Transverse colon (tissue), 4 donors: ENCODE measurements around the gene TRIM31. TPM values are rescaled to one million over a fixed set of nuclear protein-coding genes. Genes with fewer than 3 reads are reported as not detected.
"Not testable (repeated sequence)": the region's sequence is repeated elsewhere in the genome, so short reads cannot be mapped to it uniquely, and the experiment has no call there.

Experiments
- DNase-seq: peaks from one replicate; pipeline ENCODE4 v3.0.0-alpha.2; 2019
- H3K27ac ChIP-seq, 4 donors: fragments of 200-600 bp; sonication (generic); 2 replicates each; pipeline ENCODE4 v1.5.1; 2016 to 2018; ENCODE audit warnings: inconsistent platforms in 4 of 4
- H3K27me3 ChIP-seq: fragments of 200-600 bp; sonication (generic); 2 replicates; pipeline ENCODE4 v1.5.1; 2017; ENCODE audit warnings: inconsistent platforms
- H3K36me3 ChIP-seq, 4 donors: fragments of 200-600 bp; sonication (generic); 2 replicates each; pipeline ENCODE4 v1.5.1; 2017 to 2019; ENCODE audit warnings: inconsistent platforms in 4 of 4
- H3K4me1 ChIP-seq, 4 donors: fragments of 200-600 bp; sonication (generic); 2 replicates each; pipeline ENCODE4 v1.5.1; 2017 to 2020; ENCODE audit warnings: inconsistent platforms in 4 of 4
- H3K4me3 ChIP-seq, 4 donors: fragments of 200-600 bp; sonication (generic); 1 replicate in 1 of 4; 2 replicates in 3 of 4; pipeline versions ENCODE4 v1.5.1 to v1.6.1; 2017 to 2019; ENCODE audit warnings: inconsistent platforms in 4 of 4
- H3K9me3 ChIP-seq, 2 donors: fragments of 200-600 bp; sonication (generic); 2 replicates each; pipeline ENCODE4 v1.5.1; 2017 to 2019; ENCODE audit warnings: inconsistent platforms in 2 of 2
- EP300 ChIP-seq: sonication (generic); formaldehyde crosslinking; IDR thresholded peaks from one replicate; pipeline ENCODE4 v1.6.1; 2017; ENCODE audit warnings: antibody characterized with exemption, low read depth
- POLR2A ChIP-seq: fragments of 450-650 bp; IDR thresholded peaks from one replicate; pipeline ENCODE4 v1.6.1; 2016; ENCODE audit warnings: antibody characterized with exemption, mild to moderate bottlenecking, moderate library complexity
- POLR2AphosphoS5 ChIP-seq, 3 donors: sonication (generic); formaldehyde crosslinking; IDR thresholded peaks; one replicate each; pipeline ENCODE4 v1.6.1; 2016; ENCODE audit warnings: antibody characterized with exemption in 3 of 3
- WGBS, 2 donors: methylation state at CpG; one replicate each; pipeline ENCODE4 v1.1.5; 2018; ENCODE audit warnings: low coverage in 1 of 2; 5-methylcytosine and 5-hydroxymethylcytosine counted together
- in situ Hi-C, 4 donors: fragments of 200-750 bp; cut with MboI; loops; one replicate each; pipeline versions ENCODE4 v1.15.0 to v1.15.1; 2017; ENCODE audit warnings: low sequenced_read_pairs in 3 of 4, low pct_ligation_motif_present in 1 of 4, low pct_unique_long_range_greater_than_20kb in 1 of 4
- intact Hi-C: fragments of 100-400 bp; cut with DNase I; formaldehyde crosslinking; loops from one replicate; pipeline ENCODE4 v1.15.1; 2023; ENCODE audit warnings: low total_unique reads
- total RNA-seq, 4 donors: library from RNA; depleted of rRNA; stranded (reverse); fragments of >200 nt; gene quantifications; one replicate each; pipeline ENCODE4 v1.1.0, GENCODE V29; 2016
- TF ChIP-seq, protein P1 (sequence below), 5 experiments: fragments of 200-600 bp in 3 of 5; fragments of 450-650 bp in 2 of 5; sonication (generic) in 3 of 5; IDR thresholded peaks; 1 replicate in 2 of 5; 2 replicates in 3 of 5; pipeline ENCODE4 v1.5.1; 2016 to 2017; ENCODE audit warnings: antibody characterized with exemption in 5 of 5, inconsistent platforms in 3 of 5, mild to moderate bottlenecking in 2 of 5, moderate library complexity in 1 of 5

The TRIM31 gene
- total RNA-seq, 4 donors from 2014 or later: 3.4 to 221 (median 151) TPM

GRCh38 chr6:30144811-30145210, 31.9 kb upstream of the TRIM31 start:
- in situ Hi-C loops (no loop called here), intact Hi-C loops (no loop called here)
- H3K4me1 ChIP-seq: peaks cover 0 to 13% (median 5%) of the 10 kb centered on the region in 4 donors
- WGBS, 2 donors: 67 to 71% methylated on average over 6 of the region's 6 CpGs
- TF ChIP-seq, protein P1, sequence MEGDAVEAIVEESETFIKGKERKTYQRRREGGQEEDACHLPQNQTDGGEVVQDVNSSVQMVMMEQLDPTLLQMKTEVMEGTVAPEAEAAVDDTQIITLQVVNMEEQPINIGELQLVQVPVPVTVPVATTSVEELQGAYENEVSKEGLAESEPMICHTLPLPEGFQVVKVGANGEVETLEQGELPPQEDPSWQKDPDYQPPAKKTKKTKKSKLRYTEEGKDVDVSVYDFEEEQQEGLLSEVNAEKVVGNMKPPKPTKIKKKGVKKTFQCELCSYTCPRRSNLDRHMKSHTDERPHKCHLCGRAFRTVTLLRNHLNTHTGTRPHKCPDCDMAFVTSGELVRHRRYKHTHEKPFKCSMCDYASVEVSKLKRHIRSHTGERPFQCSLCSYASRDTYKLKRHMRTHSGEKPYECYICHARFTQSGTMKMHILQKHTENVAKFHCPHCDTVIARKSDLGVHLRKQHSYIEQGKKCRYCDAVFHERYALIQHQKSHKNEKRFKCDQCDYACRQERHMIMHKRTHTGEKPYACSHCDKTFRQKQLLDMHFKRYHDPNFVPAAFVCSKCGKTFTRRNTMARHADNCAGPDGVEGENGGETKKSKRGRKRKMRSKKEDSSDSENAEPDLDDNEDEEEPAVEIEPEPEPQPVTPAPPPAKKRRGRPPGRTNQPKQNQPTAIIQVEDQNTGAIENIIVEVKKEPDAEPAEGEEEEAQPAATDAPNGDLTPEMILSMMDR (IDR thresholded peaks at IDR 0.05): no peak
- H3K9me3 ChIP-seq: no peaks in the 10 kb centered on the region
- peaks cover 6% of the 10 kb centered on the region for H3K27me3 ChIP-seq
- H3K36me3 ChIP-seq: no peaks in the 10 kb centered on the region
- H3K4me3 ChIP-seq: no peak overlapping the region
- H3K27ac ChIP-seq: no peak overlapping the region
- no peak for DNase-seq

DNA sequence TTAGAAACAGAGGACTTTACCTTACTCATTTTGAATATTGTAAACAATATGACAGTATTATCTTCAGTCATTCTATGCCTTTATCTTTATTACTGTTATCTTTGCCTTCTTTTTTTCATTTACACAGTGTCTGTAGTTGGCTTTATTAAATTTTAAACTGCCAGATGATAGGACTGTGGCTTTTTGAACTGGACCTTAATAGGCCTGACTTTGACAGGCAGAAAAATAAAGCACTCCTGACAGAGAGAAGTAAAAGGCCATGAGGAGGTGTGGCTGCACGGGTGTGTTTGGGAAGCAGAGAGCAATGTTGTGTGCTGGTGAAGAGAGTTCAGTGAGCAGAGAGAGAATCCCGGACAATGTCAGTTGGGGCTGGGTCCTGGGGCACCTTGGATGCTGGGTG, 30.9 kb upstream of the TRIM31 start:
- DNase-seq: no peak
- Histone ChIP-seq H3K9me3 (no peaks in the 10 kb centered on the region), H3K27me3 (peaks cover 6% of the 10 kb centered on the region), H3K4me1 (peaks cover 0 to 13% (median 5%) of the 10 kb centered on the region in 4 donors), H3K4me3 (no peak overlapping the region), H3K36me3 (no peaks in the 10 kb centered on the region), H3K27ac (no peak overlapping the region)
- in situ Hi-C loops (no loop called here), intact Hi-C loops (no loop called here)
- TF ChIP-seq EP300 (no peak), POLR2AphosphoS5 (IDR thresholded peaks at IDR 0.05) (no peak), POLR2A (no peak)
- TF ChIP-seq, protein P1 (IDR thresholded peaks at IDR 0.05): no peak
- 31 to 50% methylated on average over 2 of the region's 2 CpGs for WGBS, 2 donors

DNA sequence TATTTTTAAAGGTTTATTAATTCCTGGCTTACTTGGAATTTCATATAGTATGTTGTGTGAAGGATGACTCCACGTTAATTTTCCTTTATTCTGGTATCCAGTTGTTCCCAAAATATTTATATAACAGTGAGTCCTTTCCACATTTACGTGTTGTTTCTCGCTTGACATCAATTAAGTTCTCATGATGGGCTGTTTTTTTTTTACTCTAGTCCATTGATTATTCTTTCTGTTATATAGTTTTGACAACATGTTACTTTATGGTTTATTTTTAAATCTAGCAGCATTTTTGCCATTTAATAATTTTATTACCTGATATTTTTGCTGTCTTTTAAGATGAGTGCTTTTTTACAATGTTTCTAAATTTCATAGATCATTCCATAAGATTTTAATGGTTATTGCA, 29.8 kb upstream of the TRIM31 start:
- DNase-seq: no peak
- in situ Hi-C loops (no loop called here), intact Hi-C loops (no loop called here)
- no peaks in the 10 kb centered on the region for H3K36me3 ChIP-seq
- peaks cover 6% of the 10 kb centered on the region for H3K27me3 ChIP-seq
- 66 to 67% methylated on average over 3 of the region's 3 CpGs for WGBS, 2 donors
- no peaks in the 10 kb centered on the region for H3K9me3 ChIP-seq
- peaks cover 0 to 13% (median 5%) of the 10 kb centered on the region in 4 donors for H3K4me1 ChIP-seq
- TF ChIP-seq, protein P1 (IDR thresholded peaks at IDR 0.05): no peak
- no peak for TF ChIP-seq POLR2AphosphoS5 (IDR thresholded peaks at IDR 0.05)
- no peak for TF ChIP-seq EP300
- no peak for TF ChIP-seq POLR2A
- no peak overlapping the region for H3K4me3 ChIP-seq
- H3K27ac ChIP-seq: no peak overlapping the region

DNA sequence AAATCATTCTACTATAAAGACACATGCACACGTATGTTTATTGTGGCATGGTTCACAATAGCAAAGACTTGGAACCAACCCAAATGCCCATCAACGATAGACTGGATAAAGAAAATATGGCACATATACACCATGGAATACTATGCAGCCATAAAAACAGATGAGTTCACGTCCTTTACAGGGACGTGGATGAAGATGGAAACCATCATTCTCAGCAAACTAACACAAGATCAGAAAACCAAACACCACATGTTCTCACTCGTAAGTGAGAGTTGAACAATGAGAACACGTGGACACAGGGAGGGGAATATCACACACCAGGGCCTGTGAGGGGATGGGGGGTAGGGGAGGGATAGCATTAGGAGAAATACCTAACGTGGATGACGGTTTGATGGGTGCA, 27.4 kb upstream of the TRIM31 start:
- H3K27ac ChIP-seq, intact Hi-C loops, H3K4me3 ChIP-seq, H3K9me3 ChIP-seq, H3K27me3 ChIP-seq, H3K36me3 ChIP-seq, in situ Hi-C loops, DNase-seq: not testable (repeated sequence)
- peaks cover 4 to 29% (median 11%) of the 10 kb centered on the region in 4 donors for H3K4me1 ChIP-seq
- WGBS, 2 donors: 78 to 90% methylated on average over 8 of the region's 8 CpGs

- intact Hi-C loops: no loop called here
- in situ Hi-C loops: no loop called here
- Histone ChIP-seq H3K36me3 (no peaks in the 10 kb centered on the region), H3K4me3 (no peak overlapping the region), H3K4me1 (peaks cover 0 to 19% (median 8%) of the 10 kb centered on the region in 4 donors), H3K9me3 (no peaks in the 10 kb centered on the region), H3K27me3 (peaks cover 17% of the 10 kb centered on the region), H3K27ac (peak overlapping the region in 3 of 4 donors; percentile 49 to 53 (median 52))
- no peak for DNase-seq
- WGBS, 2 donors: 51 to 66% methylated on average over 3 to 11 of the region's 11 CpGs
- TF ChIP-seq, protein P1 (IDR thresholded peaks at IDR 0.05): no peak
Measured at GRCh38 chr6:30136570-30137286, 23.8 kb upstream of the TRIM31 start.
